SU-DHL-6 (cell line): ENCODE data around the gene ZNF740.
"Not testable (repeated sequence)": the region's sequence is repeated elsewhere in the genome, so short reads cannot be mapped to it uniquely, and the experiment has no call there.

ENCODE experiments used
- H2AFZ ChIP-seq: fragments of 200-600 bp; sonication (generic); 2 replicates; pipeline ENCODE4 v1.6.1; 2014; ENCODE audit warnings: low read depth, mild to moderate bottlenecking, moderate library complexity, mixed read lengths, antibody characterized with exemption, low read length; ENCODE audit not compliant: severe bottlenecking
- H3F3A ChIP-seq: fragments of 200-600 bp; shearing (Covaris generic); 2 replicates; pipeline ENCODE4 v1.6.0; 2016; ENCODE audit warnings: antibody characterized with exemption, mild to moderate bottlenecking; ENCODE audit not compliant: insufficient read depth
- H3K27ac ChIP-seq: fragments of 200-600 bp; sonication (generic); 2 replicates; pipeline ENCODE4 v1.5.1; 2016; ENCODE audit warnings: low read depth, mild to moderate bottlenecking, low read length, moderate library complexity, mixed read lengths
- H3K27me3 ChIP-seq: fragments of 200-600 bp; sonication (generic), shearing (Covaris generic); 2 replicates; pipeline ENCODE4 v1.6.0; 2014; ENCODE audit warnings: mild to moderate bottlenecking, low read length
- H3K36me3 ChIP-seq: fragments of 200-600 bp; sonication (generic); 2 replicates; pipeline ENCODE4 v1.6.1; 2014; ENCODE audit warnings: mild to moderate bottlenecking, low read length, mixed read lengths
- H3K4me2 ChIP-seq: fragments of 300-600, 200-600 bp; shearing (Covaris generic), sonication (generic); 2 replicates; pipeline ENCODE4 v1.6.0; 2014; ENCODE audit warnings: low read length, low read depth, mild to moderate bottlenecking; ENCODE audit not compliant: poor library complexity, severe bottlenecking
- H3K4me3 ChIP-seq: fragments of 200-600 bp; sonication (generic); 2 replicates; pipeline ENCODE4 v1.5.1; 2014; ENCODE audit warnings: antibody characterized with exemption, low read length, mild to moderate bottlenecking, mixed read lengths; ENCODE audit not compliant: insufficient read depth, poor library complexity, severe bottlenecking
- H3K79me2 ChIP-seq: fragments of 200-600 bp; sonication (generic); 2 replicates; pipeline ENCODE4 v1.6.1; 2014; ENCODE audit warnings: mild to moderate bottlenecking, low read length, moderate library complexity; ENCODE audit not compliant: insufficient read depth
- H3K9ac ChIP-seq: fragments of 200-600 bp; sonication (generic); 2 replicates; pipeline ENCODE4 v1.7.0; 2014; ENCODE audit warnings: mild to moderate bottlenecking, low read length
- H3K9me2 ChIP-seq: fragments of 200-600 bp; sonication (generic); replicated peaks from 2 replicates; pipeline ENCODE4 v1.6.1; 2014; ENCODE audit warnings: low read length; ENCODE audit not compliant: insufficient read depth
- H3K9me3 ChIP-seq: fragments of 200-600 bp; sonication (generic); 2 replicates; pipeline ENCODE4 v1.6.1; 2014; ENCODE audit warnings: low read length, mixed read lengths; ENCODE audit not compliant: insufficient read depth
- H4K20me1 ChIP-seq: fragments of 200-600 bp; sonication (generic); 2 replicates; pipeline ENCODE4 v1.6.1; 2014; ENCODE audit warnings: low read depth, mild to moderate bottlenecking, antibody characterized with exemption, low read length, moderate library complexity, mixed read lengths
- EZH2phosphoT487 ChIP-seq: fragments of 200-600 bp; sonication (generic), shearing (Covaris generic); conservative IDR thresholded peaks from 2 replicates; pipeline ENCODE4 v1.6.1; 2018; ENCODE audit warnings: mild to moderate bottlenecking, antibody characterized with exemption, low read length, moderate library complexity, mixed read lengths
- TF ChIP-seq, protein P1 (sequence below): fragments of 200-600 bp; sonication (generic); IDR thresholded peaks from one replicate; pipeline ENCODE4 v1.5.1; 2017; ENCODE audit warnings: antibody characterized with exemption, mild to moderate bottlenecking, low read length, moderate library complexity; ENCODE audit not compliant: insufficient read depth, poor library complexity, severe bottlenecking

ZNF740 gene

GRCh38 chr12:53176750-53177149 is 3.8 kb upstream of the ZNF740 start:
- Histone ChIP-seq H3K79me2 (peaks cover 7% of the 10 kb centered on the region), H4K20me1 (no peaks in the 10 kb centered on the region), H3K27me3 (no peaks in the 10 kb centered on the region), H2AFZ (no peak overlapping the region), H3K4me2 (no peak overlapping the region), H3F3A (peaks cover 5% of the 10 kb centered on the region; the same call in 1 of the 2 replicates), H3K9ac (no peak overlapping the region), H3K9me3 (no peaks in the 10 kb centered on the region), H3K9me2 (no peaks in the 10 kb centered on the region), H3K4me3 (no peak overlapping the region), H3K36me3 (peaks cover under 1% of the 10 kb centered on the region; the same call in 1 of the 2 replicates), H3K27ac (no peak overlapping the region)
- TF ChIP-seq, protein P1, sequence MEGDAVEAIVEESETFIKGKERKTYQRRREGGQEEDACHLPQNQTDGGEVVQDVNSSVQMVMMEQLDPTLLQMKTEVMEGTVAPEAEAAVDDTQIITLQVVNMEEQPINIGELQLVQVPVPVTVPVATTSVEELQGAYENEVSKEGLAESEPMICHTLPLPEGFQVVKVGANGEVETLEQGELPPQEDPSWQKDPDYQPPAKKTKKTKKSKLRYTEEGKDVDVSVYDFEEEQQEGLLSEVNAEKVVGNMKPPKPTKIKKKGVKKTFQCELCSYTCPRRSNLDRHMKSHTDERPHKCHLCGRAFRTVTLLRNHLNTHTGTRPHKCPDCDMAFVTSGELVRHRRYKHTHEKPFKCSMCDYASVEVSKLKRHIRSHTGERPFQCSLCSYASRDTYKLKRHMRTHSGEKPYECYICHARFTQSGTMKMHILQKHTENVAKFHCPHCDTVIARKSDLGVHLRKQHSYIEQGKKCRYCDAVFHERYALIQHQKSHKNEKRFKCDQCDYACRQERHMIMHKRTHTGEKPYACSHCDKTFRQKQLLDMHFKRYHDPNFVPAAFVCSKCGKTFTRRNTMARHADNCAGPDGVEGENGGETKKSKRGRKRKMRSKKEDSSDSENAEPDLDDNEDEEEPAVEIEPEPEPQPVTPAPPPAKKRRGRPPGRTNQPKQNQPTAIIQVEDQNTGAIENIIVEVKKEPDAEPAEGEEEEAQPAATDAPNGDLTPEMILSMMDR = no peak
- no peak for TF ChIP-seq EZH2phosphoT487

DNA sequence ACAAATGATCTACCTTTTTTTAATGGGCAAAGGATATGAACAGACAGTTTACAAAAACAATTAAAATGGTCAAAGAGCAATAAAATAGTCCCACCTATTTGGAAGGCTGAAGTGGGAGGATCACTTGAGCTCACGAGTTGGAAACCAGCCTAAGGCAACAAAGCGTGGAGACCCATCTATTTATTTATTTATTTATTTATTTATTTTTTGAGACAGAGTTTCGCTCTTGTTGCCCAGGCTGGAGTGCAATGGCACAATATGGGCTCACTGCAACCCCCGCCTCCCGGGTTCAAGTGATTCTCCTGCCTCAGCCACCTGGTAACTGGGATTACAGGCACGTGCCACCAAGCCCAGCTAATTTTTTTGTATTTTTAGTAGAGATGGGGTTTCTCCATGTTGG is 3.1 kb upstream of the ZNF740 start:
- H3K9me2 ChIP-seq, H2AFZ ChIP-seq, H3K36me3 ChIP-seq, H3K4me3 ChIP-seq, H3K27me3 ChIP-seq, H3K9ac ChIP-seq, H3K4me2 ChIP-seq, H3K9me3 ChIP-seq, H3K27ac ChIP-seq, H3F3A ChIP-seq, H4K20me1 ChIP-seq: not testable (repeated sequence)
- peaks cover 14% of the 10 kb centered on the region for H3K79me2 ChIP-seq

- not testable (repeated sequence) for H4K20me1 ChIP-seq, H3K4me2 ChIP-seq, H3K27me3 ChIP-seq, H3K9ac ChIP-seq, H3K9me2 ChIP-seq, H2AFZ ChIP-seq, H3K9me3 ChIP-seq, H3K4me3 ChIP-seq, H3K27ac ChIP-seq
- Histone ChIP-seq H3K36me3 (peaks cover 12% of the 10 kb centered on the region; the same call in 1 of the 2 replicates), H3F3A (peaks cover 12% of the 10 kb centered on the region; the same call in 1 of the 2 replicates), H3K79me2 (peaks cover 18% of the 10 kb centered on the region)
These were observed 1.7 kb upstream of the ZNF740 start for GRCh38 chr12:53178803-53179202.

- Histone ChIP-seq H3K9ac (peak overlapping the region; percentile 91), H3K27me3 (no peaks in the 10 kb centered on the region), H4K20me1 (no peaks in the 10 kb centered on the region), H3K36me3 (peaks cover 12% of the 10 kb centered on the region; the same call in 1 of the 2 replicates), H3K79me2 (peaks cover 18% of the 10 kb centered on the region), H3K4me3 (peak overlapping the region; percentile 64), H2AFZ (peak overlapping the region; percentile 95), H3K9me2 (no peaks in the 10 kb centered on the region), H3K4me2 (peak overlapping the region; percentile 90), H3K9me3 (no peaks in the 10 kb centered on the region), H3F3A (peaks cover 12% of the 10 kb centered on the region; the same call in 1 of the 2 replicates), H3K27ac (peak overlapping the region; percentile 76)
- TF ChIP-seq EZH2phosphoT487 = no peak
- TF ChIP-seq, protein P1 = no peak
These were observed 769 bp upstream of the ZNF740 start for GRCh38 chr12:53179687-53180219.
